HEK293 (cell line): Measurements from ENCODE around the gene INTS7.

Source experiments
- CTCF ChIA-PET: fragments of 350-600 bp; formaldehyde crosslinking; extraction: SDS; loops from one replicate; lab custom pipeline; 2021; ENCODE audit warnings: antibody characterized with exemption; lab: Yijun Ruan, JAX
- POLR2A ChIA-PET: fragments of 300-600 bp; formaldehyde crosslinking; extraction: SDS; loops from one replicate; lab custom pipeline; 2020; ENCODE audit warnings: antibody characterized with exemption, inconsistent platforms; lab: Yijun Ruan, JAX
- H3K27ac ChIP-seq: fragments of 200-500 bp; sonication (Bioruptor generic); 2 replicates; pipeline ENCODE4 v1.5.1; 2014; ENCODE audit warnings: low read depth, low read length, control low read depth, inconsistent platforms; ENCODE audit errors: extremely low read depth
- H3K36me3 ChIP-seq, 2 experiments: fragments of 200-500 bp in 1 of 2; sonication (Bioruptor generic) in 1 of 2; 1 replicate in 1 of 2; 2 replicates in 1 of 2; pipeline ENCODE4 v1.5.1; 2014 to 2017; ENCODE audit warnings: inconsistent platforms in 2 of 2, low read length in 2 of 2; ENCODE audit not compliant: control insufficient read depth in 2 of 2, insufficient read depth in 1 of 2
- H3K4me1 ChIP-seq: fragments of 200-500 bp; sonication (Bioruptor generic); 2 replicates; pipeline ENCODE4 v1.5.1; 2014; ENCODE audit warnings: mild to moderate bottlenecking, low read length, inconsistent platforms; ENCODE audit not compliant: control insufficient read depth, insufficient read depth
- H3K4me3 ChIP-seq: 2 replicates; pipeline ENCODE4 v1.5.1; 2011; ENCODE audit warnings: low read depth, mild to moderate bottlenecking, control low read depth, low read length, moderate library complexity
- H3K9me3 ChIP-seq: fragments of 200-500 bp; sonication (Bioruptor generic); 2 replicates; pipeline ENCODE4 v1.5.1; 2014; ENCODE audit warnings: low read depth, low read length, inconsistent platforms; ENCODE audit not compliant: control insufficient read depth, insufficient read depth
- GLI2 ChIP-seq: fragments of 450-650 bp; formaldehyde crosslinking; IDR thresholded peaks from 2 replicates; pipeline ENCODE4; 2017; ENCODE audit warnings: missing biosample characterization, missing genetic modification characterization, low read depth, borderline replicate concordance
- PRDM1 ChIP-seq: fragments of 450-650 bp; formaldehyde crosslinking; IDR thresholded peaks from 2 replicates; pipeline ENCODE4; 2016; ENCODE audit warnings: missing biosample characterization, missing genetic modification characterization
- PRDM10 ChIP-seq: fragments of 450-650 bp; formaldehyde crosslinking; IDR thresholded peaks from 2 replicates; pipeline ENCODE4 v1.5.1; 2016; ENCODE audit warnings: missing biosample characterization, missing genetic modification characterization
- PRDM4 ChIP-seq: fragments of 450-650 bp; formaldehyde crosslinking; IDR thresholded peaks from 2 replicates; pipeline ENCODE4 v1.5.1; 2017; ENCODE audit warnings: missing biosample characterization, missing genetic modification characterization
- PRDM6 ChIP-seq: fragments of 450-650 bp; formaldehyde crosslinking; IDR thresholded peaks from 2 replicates; pipeline ENCODE4 v1.5.1; 2017; ENCODE audit warnings: missing biosample characterization, missing genetic modification characterization
- ZBTB17 ChIP-seq: fragments of 450-650 bp; formaldehyde crosslinking; IDR thresholded peaks from 2 replicates; pipeline ENCODE4 v1.5.1; 2016; ENCODE audit warnings: missing biosample characterization, missing genetic modification characterization
- ZBTB8A ChIP-seq: fragments of 450-650 bp; formaldehyde crosslinking; IDR thresholded peaks from 2 replicates; pipeline ENCODE4 v1.5.1; 2016; ENCODE audit warnings: missing biosample characterization, missing genetic modification characterization
- ZFP37 ChIP-seq: fragments of 450-650 bp; formaldehyde crosslinking; IDR thresholded peaks from 2 replicates; pipeline ENCODE4 v1.5.1; 2016; ENCODE audit warnings: missing biosample characterization, missing genetic modification characterization
- ZNF16 ChIP-seq: fragments of 450-650 bp; formaldehyde crosslinking; IDR thresholded peaks from 2 replicates; pipeline ENCODE4 v1.5.1; 2016; ENCODE audit warnings: low read depth, missing biosample characterization, missing genetic modification characterization
- ZNF416 ChIP-seq: fragments of 450-650 bp; formaldehyde crosslinking; IDR thresholded peaks from 2 replicates; pipeline ENCODE4 v1.5.1; 2016; ENCODE audit warnings: missing biosample characterization, missing genetic modification characterization
- ZNF488 ChIP-seq: fragments of 450-650 bp; formaldehyde crosslinking; IDR thresholded peaks from 2 replicates; pipeline ENCODE4 v1.5.1; 2016; ENCODE audit warnings: missing biosample characterization, missing genetic modification characterization
- ZNF561 ChIP-seq: fragments of 450-650 bp; IDR thresholded peaks from 2 replicates; pipeline ENCODE4 v1.5.1; 2018; ENCODE audit warnings: missing biosample characterization, missing genetic modification characterization, borderline replicate concordance
- ZNF660 ChIP-seq: fragments of 450-650 bp; IDR thresholded peaks from 2 replicates; pipeline ENCODE4 v1.5.1; 2018; ENCODE audit warnings: missing biosample characterization, mild to moderate bottlenecking, missing genetic modification characterization
- ZSCAN5A ChIP-seq: fragments of 450-650 bp; formaldehyde crosslinking; IDR thresholded peaks from 2 replicates; pipeline ENCODE4 v1.5.1; 2016; ENCODE audit warnings: missing biosample characterization, missing genetic modification characterization

INTS7 gene

GRCh38 chr1:212042436-212042835, 7.1 kb upstream of the INTS7 start:
- H3K9me3 ChIP-seq = no peaks in the 10 kb centered on the region
- no peak overlapping the region for H3K27ac ChIP-seq
- POLR2A ChIA-PET = no interaction called here
- H3K36me3 ChIP-seq = peaks cover 27 to 71% of the 10 kb centered on the region in 2 experiments
- TF ChIP-seq ZFP37 (tag by site-specific recombination) = no peak
- TF ChIP-seq PRDM10 (tag by site-specific recombination) = no peak
- TF ChIP-seq ZNF488 (tag by site-specific recombination) = no peak
- TF ChIP-seq ZNF16 (tag by site-specific recombination) = no peak
- no peak for TF ChIP-seq PRDM6
- TF ChIP-seq ZBTB17 (tag by site-specific recombination) = no peak
- TF ChIP-seq PRDM4 = no peak
- no peak for TF ChIP-seq PRDM1 (tag by site-specific recombination)
- no peak for TF ChIP-seq GLI2
- TF ChIP-seq ZNF416 (tag by site-specific recombination) = no peak
- no peak for TF ChIP-seq ZBTB8A (tag by site-specific recombination)
- TF ChIP-seq, all 188 proteins: peak for 0
- CTCF ChIA-PET = no interaction called here
- Histone ChIP-seq H3K4me1 (peaks cover 3% of the 10 kb centered on the region; the same call in 1 of the 2 replicates), H3K4me3 (no peak overlapping the region)

- no peak for TF ChIP-seq ZSCAN5A (tag by site-specific recombination)
- peak; percentile 69; the same call in 1 of the 2 replicates for TF ChIP-seq ZNF660 (tag by site-specific recombination)
- no peak for TF ChIP-seq ZNF561 (tag by site-specific recombination)
- H3K27ac ChIP-seq = no peak overlapping the region
- CTCF ChIA-PET = interaction anchor here (0.5 to 2.0 kb wide), 6 partner anchors 212 to 362 kb away, joined by 3 to 12 read pairs (median 4); no protein-coding TSS in a partner anchor
- no peak overlapping the region for H3K4me3 ChIP-seq
- peaks cover 3% of the 10 kb centered on the region; the same call in 1 of the 2 replicates for H3K4me1 ChIP-seq
- no peaks in the 10 kb centered on the region for H3K9me3 ChIP-seq
- POLR2A ChIA-PET = interaction anchor here (0.6 kb wide), 2 partner anchors 9 to 47 kb away, joined by 4 read pairs; no protein-coding TSS in a partner anchor
- peaks cover 19 to 60% of the 10 kb centered on the region in 2 experiments for H3K36me3 ChIP-seq
These were observed 5.5 kb upstream of the INTS7 start for GRCh38 chr1:212040629-212041412.
